H9 (cell line): ENCODE data around the gene OS9. TPM values are rescaled to one million over a fixed set of nuclear protein-coding genes. Genes with fewer than 3 reads are reported as not detected.

ENCODE experiments used
- DNase-seq: peaks from one replicate; pipeline ENCODE4 v3.0.0-alpha.2; 2017
- H2AFZ ChIP-seq: one replicate; pipeline ENCODE4 v1.6.1; 2013; ENCODE audit warnings: mild to moderate bottlenecking, low read length, control low read depth, moderate library complexity
- H2AK5ac ChIP-seq: 2 replicates; pipeline ENCODE4 v1.6.1; 2013; ENCODE audit warnings: low read length, control low read depth, mixed read lengths; ENCODE audit not compliant: insufficient read length
- H2BK120ac ChIP-seq: one replicate; pipeline ENCODE4 v1.6.1; 2013; ENCODE audit warnings: low read depth, mild to moderate bottlenecking, low read length, control low read depth, inconsistent platforms; ENCODE audit not compliant: poor library complexity, severe bottlenecking
- H2BK12ac ChIP-seq: 2 replicates; pipeline ENCODE4 v1.6.1; 2013; ENCODE audit warnings: low read length, control low read depth, mixed read lengths, low read depth; ENCODE audit not compliant: insufficient read length
- H2BK15ac ChIP-seq: 2 replicates; pipeline ENCODE4 v1.6.1; 2013; ENCODE audit warnings: low read depth, low read length, control low read depth
- H2BK20ac ChIP-seq: one replicate; pipeline ENCODE4 v1.6.1; 2013; ENCODE audit warnings: low read depth, mild to moderate bottlenecking, low read length, control low read depth, inconsistent platforms; ENCODE audit not compliant: poor library complexity, severe bottlenecking
- H2BK5ac ChIP-seq: 2 replicates; pipeline ENCODE4 v1.6.1; 2013; ENCODE audit warnings: low read length, control low read depth, mixed read lengths; ENCODE audit not compliant: insufficient read length
- H3K14ac ChIP-seq: 2 replicates; pipeline ENCODE4 v1.6.1; 2013; ENCODE audit warnings: low read length, control low read depth; ENCODE audit not compliant: insufficient read depth
- H3K18ac ChIP-seq: 2 replicates; pipeline ENCODE4 v1.6.1; 2013; ENCODE audit warnings: low read depth, mild to moderate bottlenecking, mixed read lengths, low read length, control low read depth; ENCODE audit not compliant: insufficient read length
- H3K23ac ChIP-seq: 2 replicates; pipeline ENCODE4 v1.6.1; 2013; ENCODE audit warnings: low read length, control low read depth, mixed read lengths, low read depth; ENCODE audit not compliant: insufficient read length
- H3K23me2 ChIP-seq: 2 replicates; pipeline ENCODE4 v1.6.1; 2013; ENCODE audit warnings: low read depth, mild to moderate bottlenecking, mixed read lengths, low read length, control low read depth; ENCODE audit not compliant: insufficient read length, poor library complexity, severe bottlenecking
- H3K27ac ChIP-seq: 2 replicates; pipeline ENCODE4 v1.5.1; 2013; ENCODE audit warnings: low read length, control low read depth, mixed read lengths, low read depth; ENCODE audit not compliant: insufficient read length
- H3K27me3 ChIP-seq: 2 replicates; pipeline ENCODE4 v1.6.1; 2013; ENCODE audit warnings: low read length, control low read depth, inconsistent platforms; ENCODE audit not compliant: insufficient read depth
- H3K4ac ChIP-seq: 2 replicates; pipeline ENCODE4 v1.6.1; 2013; ENCODE audit warnings: low read depth, mild to moderate bottlenecking, control low read depth, inconsistent platforms, low read length, moderate library complexity
- H3K4me1 ChIP-seq: 2 replicates; pipeline ENCODE4 v1.6.1; 2013; ENCODE audit warnings: low read length, control low read depth, inconsistent platforms; ENCODE audit not compliant: insufficient read depth
- H3K4me2 ChIP-seq: 2 replicates; pipeline ENCODE4 v1.6.1; 2013; ENCODE audit warnings: low read length, control low read depth, mixed read lengths; ENCODE audit not compliant: insufficient read length, insufficient read depth
- H3K56ac ChIP-seq: 2 replicates; pipeline ENCODE4 v1.6.1; 2013; ENCODE audit warnings: low read depth, mild to moderate bottlenecking, mixed read lengths, low read length, control low read depth; ENCODE audit not compliant: insufficient read length
- H3K79me1 ChIP-seq: 2 replicates; pipeline ENCODE4 v1.6.1; 2013; ENCODE audit warnings: low read depth, mild to moderate bottlenecking, moderate library complexity, low read length, control low read depth, inconsistent platforms; ENCODE audit not compliant: insufficient read depth, poor library complexity, severe bottlenecking
- H3K79me2 ChIP-seq: 2 replicates; pipeline ENCODE4 v1.6.1; 2013; ENCODE audit warnings: low read length, control low read depth, inconsistent platforms; ENCODE audit not compliant: insufficient read depth
- H3K9ac ChIP-seq: 2 replicates; pipeline ENCODE4 v1.6.1; 2013; ENCODE audit warnings: low read length, control low read depth, mixed read lengths; ENCODE audit not compliant: insufficient read length; ENCODE audit errors: extremely low read depth
- H3K9me3 ChIP-seq: one replicate; pipeline ENCODE4 v1.6.1; 2013; ENCODE audit warnings: low read depth, low read length, inconsistent platforms; ENCODE audit not compliant: control insufficient read depth
- H3T11ph ChIP-seq: one replicate; pipeline ENCODE4 v1.6.1; 2013; ENCODE audit warnings: mild to moderate bottlenecking, low read length, control low read depth, inconsistent platforms
- H4K20me1 ChIP-seq: one replicate; pipeline ENCODE4 v1.6.1; 2013; ENCODE audit not compliant: control insufficient read depth, insufficient read length, insufficient read depth
- H4K5ac ChIP-seq: 2 replicates; pipeline ENCODE4 v1.6.1; 2013; ENCODE audit warnings: low read depth, mild to moderate bottlenecking, mixed read lengths, low read length, control low read depth; ENCODE audit not compliant: insufficient read length
- H4K8ac ChIP-seq: replicated peaks from 2 replicates; pipeline ENCODE4 v1.6.1; 2013; ENCODE audit warnings: low read length, control low read depth, mixed read lengths, low read depth; ENCODE audit not compliant: insufficient read length
- H4K91ac ChIP-seq: 2 replicates; pipeline ENCODE4 v1.6.1; 2013; ENCODE audit warnings: low read depth, mild to moderate bottlenecking, moderate library complexity, mixed read lengths, low read length, control low read depth; ENCODE audit not compliant: insufficient read length
- H3K27ac Mint-ChIP-seq, 3 experiments: 2 replicates in 2 of 3; 3 replicates in 1 of 3; pipeline ENCODE4 v1.8.0; 2020 to 2021; ENCODE audit warnings: mixed read lengths in 3 of 3, mild to moderate bottlenecking in 1 of 3, moderate library complexity in 1 of 3
- H3K27me3 Mint-ChIP-seq: 2 replicates; pipeline ENCODE4 v1.8.0; 2021; ENCODE audit warnings: low read depth, mild to moderate bottlenecking, moderate library complexity, mixed read lengths
- H3K36me3 Mint-ChIP-seq, 3 experiments: 2 replicates in 2 of 3; 3 replicates in 1 of 3; pipeline ENCODE4 v1.8.0; 2020 to 2021; ENCODE audit warnings: low read depth in 3 of 3, mixed read lengths in 3 of 3; ENCODE audit not compliant: insufficient read depth in 1 of 3
- H3K4me1 Mint-ChIP-seq, 2 experiments: 2 replicates each; pipeline ENCODE4 v1.8.0; 2020; ENCODE audit warnings: mixed read lengths in 2 of 2
- H3K4me3 Mint-ChIP-seq, 2 experiments: 2 replicates in 1 of 2; 3 replicates in 1 of 2; pipeline ENCODE4 v1.8.0; 2020 to 2021; ENCODE audit warnings: mild to moderate bottlenecking in 2 of 2, mixed read lengths in 2 of 2, moderate library complexity in 1 of 2
- H3K9me3 Mint-ChIP-seq, 2 experiments: 2 replicates in 1 of 2; 3 replicates in 1 of 2; pipeline ENCODE4 v1.8.0; 2020; ENCODE audit warnings: mild to moderate bottlenecking in 2 of 2, mixed read lengths in 2 of 2, moderate library complexity in 1 of 2
- CTCF ChIP-seq: fragments of 200-600 bp; sonication (generic); conservative IDR thresholded peaks from 3 replicates; pipeline ENCODE4 v1.8.0; 2021; ENCODE audit warnings: antibody characterized with exemption, mild to moderate bottlenecking
- WGBS: extraction: QIAGEN DNeasy Blood & Tissue Kit; methylation state at CpG from one replicate; pipeline ENCODE4 v1.1.7; 2013; ENCODE audit warnings: missing lambda C conversion rate, low lambda C conversion rate, mixed read lengths; ENCODE audit not compliant: insufficient read length; ENCODE audit errors: extremely low coverage; 5-methylcytosine and 5-hydroxymethylcytosine counted together
- total RNA-seq: library from RNA; stranded (reverse); gene quantifications from 2 replicates; pipeline ENCODE4 v1.2.1, GENCODE V29; 2021

The OS9 gene
- total RNA-seq, 1 experiment from 2014 or later: 112 TPM

GRCh38 chr12:57672801-57673200, 21.1 kb upstream of the OS9 start:
- DNase-seq: no peak
- Histone ChIP-seq H3K9me3 (no peaks in the 10 kb centered on the region), H3K18ac (no peak overlapping the region), H3K4me1 (no peaks in the 10 kb centered on the region), H4K5ac (no peak overlapping the region), H3K56ac (no peak overlapping the region), H3K27ac (no peak overlapping the region), H2BK120ac (no peak overlapping the region), H2BK5ac (no peak overlapping the region), H4K8ac (no peak overlapping the region), H4K91ac (no peak overlapping the region), H3K9ac (no peak overlapping the region), H3K23me2 (no peaks in the 10 kb centered on the region), H3K23ac (no peak overlapping the region), H2BK15ac (no peak overlapping the region), H3T11ph (no peak overlapping the region), H4K20me1 (no peaks in the 10 kb centered on the region), H3K79me2 (no peaks in the 10 kb centered on the region), H2BK20ac (no peak overlapping the region), H3K79me1 (no peaks in the 10 kb centered on the region), H2AFZ (no peak overlapping the region), H3K4me2 (no peak overlapping the region), H2AK5ac (no peak overlapping the region), H3K4ac (no peak overlapping the region), H3K14ac (no peak overlapping the region), H2BK12ac (no peak overlapping the region), H3K27me3 (no peaks in the 10 kb centered on the region)
- no CpG with 5 or more reads among the region's 6 CpGs for WGBS
- Mint-ChIP-seq H3K4me1 (no peaks in the 10 kb centered on the region), H3K27me3 (peaks cover 29% of the 10 kb centered on the region), H3K4me3 (no peak overlapping the region), H3K27ac (no peak overlapping the region), H3K9me3 (peaks cover 29 to 50% of the 10 kb centered on the region in 2 experiments), H3K36me3 (peaks cover 0 to 1% (median 0%) of the 10 kb centered on the region in 3 experiments; a peak in 2 of 7 replicates)
- no peak for TF ChIP-seq CTCF
